ENCODE data around the gene NRXN2.

The NRXN2 gene

GRCh38 chr11:64583296-64584262 is 139.4 kb downstream of the NRXN2 start:
- DNase-seq: no peak

- no peak for DNase-seq
Observed at GRCh38 chr11:64582885-64583284, 140.1 kb downstream of the NRXN2 start.

- DNase-seq: no peak
Observed at GRCh38 chr11:64581057-64581523, 141.9 kb downstream of the NRXN2 start.

- no peak for DNase-seq
Observed at GRCh38 chr11:64580412-64580811, 142.6 kb downstream of the NRXN2 start.

GRCh38 chr11:64577202-64577601 is 145.8 kb downstream of the NRXN2 start:
- no peak for DNase-seq

- DNase-seq: no peak
Observed at GRCh38 chr11:64572143-64572542, 150.9 kb downstream of the NRXN2 start.

- no peak for DNase-seq
Observed at GRCh38 chr11:64571410-64572091, 151.4 kb downstream of the NRXN2 start.

GRCh38 chr11:64571050-64571409 is 152.0 kb downstream of the NRXN2 start:
- no peak for DNase-seq

- no peak for DNase-seq
Observed at GRCh38 chr11:64570341-64570740, 152.7 kb downstream of the NRXN2 start.

GRCh38 chr11:64569300-64569970 is 153.6 kb downstream of the NRXN2 start:
- DNase-seq: no peak

- DNase-seq: no peak
Observed at GRCh38 chr11:64568584-64569140, 154.3 kb downstream of the NRXN2 start.

- DNase-seq: no peak
Observed at GRCh38 chr11:64568041-64568571, 154.9 kb downstream of the NRXN2 start.

- no peak for DNase-seq
Observed at GRCh38 chr11:64566915-64567891, 155.8 kb downstream of the NRXN2 start.

- DNase-seq: no peak
Observed at GRCh38 chr11:64566042-64566914, 156.7 kb downstream of the NRXN2 start.

GRCh38 chr11:64564947-64565889 is 157.8 kb downstream of the NRXN2 start:
- no peak for DNase-seq

GRCh38 chr11:64564419-64564818 is 158.6 kb downstream of the NRXN2 start:
- no peak for DNase-seq

- no peak for DNase-seq
Observed at GRCh38 chr11:64563966-64564365, 159.0 kb downstream of the NRXN2 start.

- no peak for DNase-seq
Observed at GRCh38 chr11:64562723-64563351, 160.2 kb downstream of the NRXN2 start.

Data from suppressor macrophage treated with lipopolysaccharide for 1 hour (primary cell).